ENCODE data around the gene KANSL3.
"Not testable (repeated sequence)": the region's sequence is repeated elsewhere in the genome, so short reads cannot be mapped to it uniquely, and the experiment has no call there.

The KANSL3 gene

GRCh38 chr2:96602330-96602823 is 35.7 kb downstream of the KANSL3 start:
- DNase-seq: no peak

DNA sequence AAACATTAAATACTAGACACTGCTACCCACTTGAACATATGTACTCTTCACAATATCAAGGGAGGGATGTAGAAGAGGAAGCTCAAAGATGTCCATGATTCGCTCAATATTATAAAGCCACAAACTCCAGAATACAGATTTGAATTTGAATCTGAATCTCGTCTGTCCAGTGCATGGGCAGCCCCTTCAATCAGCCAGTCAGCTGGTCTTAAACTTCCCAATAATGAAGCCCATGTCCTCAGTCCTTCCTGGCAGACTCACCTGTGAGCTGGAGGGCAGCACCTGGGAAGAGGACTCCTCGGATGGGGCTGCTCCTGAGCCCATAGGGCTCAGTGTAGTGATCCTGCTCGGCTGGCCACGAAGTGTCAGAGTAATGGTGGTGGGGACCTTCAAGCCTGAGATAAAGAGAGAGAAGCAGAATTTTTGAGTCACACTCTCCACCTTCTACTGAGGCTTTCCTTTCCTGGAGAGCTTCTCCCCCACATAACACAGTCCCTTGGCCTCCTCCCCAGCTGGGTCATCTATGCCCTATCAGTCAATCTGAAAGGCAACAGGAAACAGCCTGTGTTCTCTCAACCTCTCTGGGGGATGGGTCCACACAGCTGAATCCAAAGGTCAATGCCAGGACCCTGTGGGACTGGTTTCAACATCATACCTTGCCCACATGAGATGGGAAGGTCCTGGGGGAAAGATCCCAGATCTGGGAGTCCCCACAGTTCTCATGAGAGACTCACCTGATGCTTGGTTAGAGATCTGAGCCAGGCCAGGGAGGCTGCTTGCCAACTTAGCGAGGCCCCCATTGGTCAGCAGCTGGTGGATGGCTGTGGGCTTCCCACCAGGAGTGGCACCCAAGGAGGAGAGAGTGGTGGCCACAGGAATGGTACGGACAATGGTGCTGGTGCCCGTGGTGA is 36.5 kb downstream of the KANSL3 start:
- no peak for DNase-seq

DNA sequence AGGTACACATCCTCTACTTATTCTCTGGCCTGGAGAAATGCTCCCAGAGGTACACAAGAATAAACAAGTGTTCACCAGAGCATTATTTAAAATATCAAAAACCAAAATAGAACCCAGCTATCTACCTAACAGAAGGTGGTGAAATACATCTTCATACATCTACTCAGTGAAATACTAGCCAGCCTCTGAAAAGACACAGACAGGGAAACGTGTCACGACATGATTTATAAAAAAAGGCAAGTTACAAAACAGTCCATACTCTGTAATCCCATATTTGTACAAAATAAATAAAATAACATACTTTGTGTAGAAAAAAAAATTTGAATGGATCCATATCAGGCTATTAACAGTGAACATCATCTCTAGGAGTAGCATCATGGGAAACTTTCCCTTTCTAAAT is 38.2 kb downstream of the KANSL3 start:
- DNase-seq: no peak

DNA sequence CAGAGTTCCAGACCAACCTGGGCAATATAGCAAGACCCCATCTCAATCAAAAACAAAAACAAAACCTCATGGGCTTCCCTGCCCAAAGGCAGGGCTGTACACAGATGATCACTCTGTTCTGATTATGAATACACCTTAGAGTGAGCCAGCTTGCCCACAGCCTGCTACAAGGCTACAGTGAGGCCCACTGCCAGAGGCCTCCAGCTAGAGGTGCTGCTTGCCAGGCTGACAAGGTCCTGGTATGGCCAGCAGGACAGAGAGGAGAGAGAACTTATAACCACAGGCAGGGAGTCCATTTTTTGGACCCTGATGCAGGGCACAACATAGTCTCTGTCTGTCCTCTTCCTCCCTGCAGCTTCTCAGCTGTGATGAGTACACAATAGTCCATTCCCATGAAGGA is 41.5 kb downstream of the KANSL3 start:
- DNase-seq: no peak

DNA sequence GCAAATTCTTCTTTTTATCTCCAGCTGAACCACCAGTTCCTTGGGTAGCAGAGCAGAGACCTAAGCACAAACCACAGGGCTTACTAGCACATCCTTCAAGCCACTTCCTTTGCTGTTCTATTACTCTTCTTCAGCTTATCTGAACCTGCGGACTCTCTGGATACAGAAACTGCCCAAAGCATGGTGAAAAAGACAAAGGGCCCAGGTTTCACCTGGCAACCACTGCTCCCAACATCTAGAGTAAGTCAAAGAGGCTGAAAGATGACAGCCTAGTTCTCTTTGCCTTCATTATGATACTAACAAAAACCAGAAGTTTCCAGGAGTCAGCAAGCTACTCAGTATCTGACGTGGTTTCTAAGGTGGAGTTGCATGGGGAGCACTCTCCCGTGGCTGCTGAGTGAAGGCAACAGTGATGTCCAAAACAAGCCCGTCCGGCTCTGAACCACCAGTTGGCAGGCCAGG is 43.4 kb downstream of the KANSL3 start:
- DNase-seq: no peak

GRCh38 chr2:96594282-96594681 is 43.8 kb downstream of the KANSL3 start:
- DNase-seq: no peak

GRCh38 chr2:96591494-96591893 is 46.6 kb downstream of the KANSL3 start:
- DNase-seq: no peak

DNA sequence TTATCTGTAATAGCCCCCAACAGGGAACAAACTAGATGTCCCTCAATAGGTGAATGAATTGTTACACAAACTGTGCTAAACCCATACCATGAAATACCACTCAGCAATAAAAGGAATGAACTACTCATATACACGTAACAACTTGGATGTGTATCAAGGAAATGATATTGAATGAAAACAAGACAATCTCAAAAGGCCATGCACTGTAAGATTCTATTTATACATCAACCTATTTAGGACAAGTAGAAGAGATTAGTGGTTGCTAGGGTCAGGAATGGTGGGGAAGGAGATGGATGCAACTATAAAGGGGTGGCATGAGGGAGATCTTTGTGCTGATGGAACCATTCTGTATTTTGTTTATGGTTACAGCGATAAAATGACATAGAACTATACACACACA is 47.1 kb downstream of the KANSL3 start:
- DNase-seq: no peak

GRCh38 chr2:96587843-96588242 is 50.3 kb downstream of the KANSL3 start:
- DNase-seq: no peak

DNA sequence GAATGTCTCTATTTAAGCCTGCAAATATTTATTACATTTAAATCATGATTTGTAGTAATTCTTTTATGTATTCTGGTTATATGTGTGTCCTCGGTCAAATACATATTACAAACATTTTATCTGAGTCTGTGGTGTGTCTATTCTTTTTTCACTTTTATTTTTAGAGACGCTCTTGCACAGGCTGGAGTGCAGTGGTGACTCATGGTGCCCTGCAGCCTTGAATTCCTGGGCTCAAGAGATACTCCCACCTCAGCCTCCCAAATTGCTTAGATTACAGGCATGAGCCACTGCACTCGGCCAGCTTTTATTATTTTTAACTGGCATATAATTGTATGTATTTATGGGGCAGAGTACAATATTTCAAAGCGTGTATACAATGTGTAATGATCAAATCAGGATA is 54.1 kb downstream of the KANSL3 start:
- DNase-seq: no peak

DNA sequence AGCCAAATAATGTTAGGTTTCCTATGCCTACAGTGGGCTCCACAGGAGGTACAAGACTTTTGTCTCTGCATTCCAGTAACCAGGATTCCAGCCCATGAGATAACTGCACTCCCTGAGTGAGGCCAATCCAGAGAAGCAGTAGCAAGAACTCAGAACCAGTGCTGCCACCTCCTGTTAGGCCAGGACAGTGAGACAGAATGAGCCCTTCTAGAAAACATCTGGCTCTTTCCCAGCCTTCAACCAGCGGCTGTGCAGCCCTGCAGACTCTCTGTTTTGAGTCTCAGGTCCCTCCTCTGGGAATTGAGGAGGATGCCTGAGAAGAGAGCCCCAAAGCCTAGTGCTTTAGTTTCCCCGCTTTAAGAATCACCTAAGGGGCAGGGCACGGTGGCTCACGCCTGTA is 57.3 kb downstream of the KANSL3 start:
- no peak for DNase-seq

DNA sequence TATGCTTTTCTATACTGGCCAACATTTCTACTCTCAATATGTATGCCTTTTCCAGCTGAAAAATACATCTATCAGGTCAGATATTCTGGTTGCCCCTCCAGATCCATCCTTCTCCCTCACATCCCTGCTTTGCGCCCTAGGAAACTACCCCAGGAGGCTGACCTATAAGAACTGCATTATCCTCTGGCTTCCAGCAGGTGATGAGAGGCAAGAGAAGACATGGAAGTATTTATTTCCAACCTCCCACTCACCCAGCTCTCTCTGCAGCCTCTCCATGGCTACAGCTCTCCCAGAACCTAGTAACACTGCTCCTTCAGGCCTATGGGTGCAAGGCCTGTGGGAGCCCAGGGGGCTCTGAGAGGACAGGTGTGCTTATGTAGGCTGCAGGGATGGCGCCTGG is 58.7 kb downstream of the KANSL3 start:
- no peak for DNase-seq

DNA sequence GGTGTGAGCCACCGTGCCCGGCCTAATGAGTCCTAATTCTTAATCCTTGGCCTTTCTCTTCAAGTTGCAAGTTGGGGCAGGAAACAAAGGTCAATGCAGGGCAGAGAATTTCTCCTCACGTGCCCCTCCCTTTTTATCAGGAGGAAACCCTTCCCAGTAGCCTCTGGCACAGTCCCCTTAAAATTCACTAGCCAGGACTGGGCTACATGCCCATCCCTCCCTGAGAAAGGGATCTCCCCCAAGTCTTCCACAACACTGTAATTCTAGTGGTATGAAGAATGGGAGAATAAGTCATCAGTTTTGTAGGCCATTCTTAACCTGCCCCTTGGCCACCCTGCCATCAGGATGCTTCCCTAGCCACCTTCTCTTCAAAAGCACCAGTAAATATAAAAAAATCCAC is 59.4 kb downstream of the KANSL3 start:
- no peak for DNase-seq

- DNase-seq: no peak
Observed at GRCh38 chr2:96577501-96577900, 60.6 kb downstream of the KANSL3 start.

DNA sequence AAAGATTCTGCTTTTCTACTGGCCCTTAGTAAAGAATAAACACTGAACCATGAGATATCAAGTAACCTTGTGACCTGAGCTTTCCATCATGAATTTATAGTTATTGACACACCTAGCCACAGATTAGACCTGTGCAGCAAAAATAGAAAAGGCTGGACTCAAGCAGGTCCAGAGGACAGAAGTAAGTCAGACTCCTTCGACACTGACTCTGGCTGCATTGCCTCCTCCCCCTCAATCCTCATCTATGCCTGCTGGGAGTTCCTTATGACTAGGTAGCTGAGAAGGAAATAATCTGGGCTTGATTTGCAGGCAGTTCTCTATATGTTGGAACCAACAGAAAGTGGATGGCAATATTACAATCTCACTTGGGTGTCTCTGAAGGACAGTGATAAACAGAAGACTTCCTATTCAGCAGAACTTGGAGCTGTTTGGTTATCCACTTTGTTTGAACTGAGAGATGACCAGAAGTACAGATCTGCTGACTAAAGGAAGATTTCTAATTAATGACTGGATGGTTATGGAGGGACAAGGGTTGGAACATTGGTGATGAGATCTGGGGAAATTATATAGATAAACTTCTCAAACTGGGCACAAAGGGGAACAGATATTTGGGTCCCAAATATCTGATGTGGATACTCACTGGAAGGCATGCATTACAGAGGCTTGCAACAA is 62.2 kb downstream of the KANSL3 start:
- no peak for DNase-seq

DNA sequence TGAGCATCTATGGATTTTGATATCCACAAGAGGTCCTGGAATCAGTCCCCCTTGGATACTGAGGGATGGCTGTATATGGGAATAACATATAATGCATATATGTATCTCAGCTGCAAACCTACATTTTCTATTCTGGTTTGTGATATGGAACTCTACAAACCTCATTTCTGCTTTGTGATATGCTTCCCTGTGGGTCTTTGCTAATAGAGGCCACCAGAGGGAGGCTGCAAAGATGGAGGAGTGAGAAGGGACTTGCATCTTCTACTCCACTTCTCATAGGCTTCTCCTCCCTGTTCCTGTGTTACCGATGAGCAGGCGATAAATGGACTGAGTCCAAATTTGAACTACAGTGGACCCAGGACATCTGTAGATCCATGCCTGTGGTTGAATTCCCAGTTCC is 63.7 kb downstream of the KANSL3 start:
- no peak for DNase-seq

DNA sequence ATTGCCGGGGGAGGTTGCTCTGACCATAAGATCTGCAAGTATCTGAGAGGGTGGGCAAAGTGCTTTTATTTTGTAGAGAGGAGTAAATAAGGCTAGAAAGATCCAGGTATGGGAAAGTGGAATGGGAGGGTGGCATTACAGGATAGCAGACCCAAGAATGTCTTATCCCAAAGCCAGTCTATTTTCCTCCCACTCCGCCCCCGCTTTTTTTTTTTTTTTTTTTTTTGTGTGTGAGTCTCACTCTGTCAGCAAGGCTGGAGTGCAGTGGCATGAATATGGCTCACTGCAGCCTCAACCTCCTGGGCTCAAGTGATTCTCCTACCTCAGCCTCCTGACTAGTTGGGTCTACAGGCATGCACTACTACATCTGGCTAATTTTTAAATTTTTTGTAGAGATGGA is 70.0 kb downstream of the KANSL3 start:
- no peak for DNase-seq

GRCh38 chr2:96565111-96565510 is 73.0 kb downstream of the KANSL3 start:
- DNase-seq: no peak

DNA sequence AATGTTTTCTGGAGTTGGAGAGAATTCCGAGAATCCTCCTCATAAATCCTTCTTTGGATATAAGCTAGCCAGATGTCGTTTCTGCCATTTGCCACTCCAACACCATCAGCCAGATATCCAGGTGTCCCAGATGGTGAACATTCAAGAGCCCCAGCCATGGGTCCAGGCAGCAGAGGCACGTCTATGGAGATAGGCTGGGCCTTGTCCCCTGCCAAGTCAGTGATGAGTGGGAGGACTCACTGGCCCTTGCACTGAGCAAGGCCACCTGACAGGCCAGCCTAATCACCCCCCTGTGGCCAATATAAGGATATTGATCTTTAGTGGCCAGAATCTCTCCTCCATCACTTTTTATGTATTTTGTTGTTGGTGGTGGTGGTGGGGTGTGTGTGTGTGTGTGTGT is 73.5 kb downstream of the KANSL3 start:
- DNase-seq: no peak

DNA sequence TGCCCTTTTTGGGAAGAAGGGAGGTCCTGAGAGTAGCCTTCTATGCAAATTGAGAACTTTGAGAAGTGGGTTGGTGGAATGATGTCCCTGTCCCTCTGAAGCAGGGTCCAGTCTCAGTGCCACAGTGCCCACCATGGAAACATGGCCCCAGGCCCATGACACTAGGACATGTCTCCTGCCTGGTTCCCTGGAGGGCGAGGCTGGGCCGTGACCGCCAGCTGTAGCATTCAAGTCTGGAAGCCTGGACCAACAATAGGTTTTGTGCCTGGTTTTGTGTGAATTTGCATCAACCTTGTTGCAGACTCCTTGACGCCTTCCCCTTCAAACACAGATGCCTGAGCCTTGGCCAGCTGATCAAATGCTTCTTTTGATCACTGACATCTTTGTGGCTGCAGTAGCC is 74.1 kb downstream of the KANSL3 start:
- DNase-seq: no peak

GRCh38 chr2:96558485-96558884 is 79.6 kb downstream of the KANSL3 start:
- DNase-seq: no peak

DNA sequence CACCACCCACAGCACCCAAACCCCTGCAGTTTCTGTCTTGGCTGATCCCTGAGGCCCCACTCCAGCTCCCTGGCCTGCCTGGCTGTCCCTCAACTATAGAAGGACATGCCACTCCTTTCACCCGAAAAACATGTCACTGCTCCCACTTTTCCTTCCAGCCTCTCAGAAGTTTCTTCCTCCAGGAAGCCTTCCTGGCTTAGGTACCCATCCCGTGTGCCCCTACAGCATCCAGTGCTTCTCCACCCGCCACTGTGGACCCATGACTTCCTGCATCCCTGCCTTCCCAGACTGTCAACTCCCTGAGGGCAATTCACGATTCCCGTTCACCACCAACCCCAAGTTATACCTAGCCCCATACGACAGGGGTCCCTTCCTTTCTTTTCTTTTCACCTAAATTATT is 80.1 kb downstream of the KANSL3 start:
- DNase-seq: no peak

GRCh38 chr2:96557421-96557820 is 80.7 kb downstream of the KANSL3 start:
- DNase-seq: not testable (repeated sequence)

All from MV-4-11 (cell line).